LoVo (cell line): Measurements from ENCODE around the gene TRA2B.

Source experiments
- DNase-seq: peaks from one replicate; pipeline ENCODE4 v3.0.0-alpha.2; 2016; ENCODE audit warnings: low spot score

Gene TRA2B

GRCh38 chr3:185950728-185951127, 12.9 kb upstream of the TRA2B start:
- peak; percentile 58 for DNase-seq

DNA sequence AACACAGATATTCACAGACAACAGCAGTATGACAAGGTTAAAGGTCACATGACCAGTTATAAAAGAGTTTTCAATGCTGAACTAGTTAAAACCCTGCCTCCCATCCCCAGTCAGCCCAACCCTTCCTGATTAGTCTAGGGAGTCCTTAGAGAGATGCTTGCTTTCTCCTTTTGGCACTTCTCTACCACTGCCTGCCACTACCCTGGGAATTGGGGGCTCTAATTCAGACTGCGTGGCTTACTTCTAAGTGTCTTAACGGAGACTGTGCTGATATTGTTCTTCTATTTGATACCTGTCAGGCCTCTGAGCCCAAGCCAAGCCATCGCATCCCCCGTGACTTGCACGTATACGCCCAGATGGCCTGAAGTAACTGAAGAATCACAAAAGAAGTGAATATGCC, 11.7 kb upstream of the TRA2B start:
- DNase-seq: no peak

DNA sequence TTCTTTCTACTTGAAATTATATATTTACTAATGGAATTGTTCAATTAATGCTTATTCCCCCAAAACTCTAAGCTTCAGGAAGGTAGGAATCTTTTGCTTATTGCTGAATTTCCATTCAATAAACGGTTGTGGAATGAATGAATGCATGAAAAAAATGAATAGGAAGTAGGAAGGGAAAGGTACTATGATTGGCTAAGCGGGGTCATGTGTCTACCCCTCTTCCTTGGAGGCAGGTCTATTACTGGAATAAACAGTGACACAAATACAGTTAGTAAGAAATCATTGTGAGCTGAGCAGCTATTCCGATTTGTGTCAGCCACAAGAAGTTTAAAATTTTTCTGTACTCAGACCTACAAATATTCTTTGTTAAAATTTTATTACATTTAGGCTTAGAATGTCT, 10.5 kb upstream of the TRA2B start:
- no peak for DNase-seq

- DNase-seq: no peak
These were observed 5.9 kb upstream of the TRA2B start for GRCh38 chr3:185943760-185944106.

DNA sequence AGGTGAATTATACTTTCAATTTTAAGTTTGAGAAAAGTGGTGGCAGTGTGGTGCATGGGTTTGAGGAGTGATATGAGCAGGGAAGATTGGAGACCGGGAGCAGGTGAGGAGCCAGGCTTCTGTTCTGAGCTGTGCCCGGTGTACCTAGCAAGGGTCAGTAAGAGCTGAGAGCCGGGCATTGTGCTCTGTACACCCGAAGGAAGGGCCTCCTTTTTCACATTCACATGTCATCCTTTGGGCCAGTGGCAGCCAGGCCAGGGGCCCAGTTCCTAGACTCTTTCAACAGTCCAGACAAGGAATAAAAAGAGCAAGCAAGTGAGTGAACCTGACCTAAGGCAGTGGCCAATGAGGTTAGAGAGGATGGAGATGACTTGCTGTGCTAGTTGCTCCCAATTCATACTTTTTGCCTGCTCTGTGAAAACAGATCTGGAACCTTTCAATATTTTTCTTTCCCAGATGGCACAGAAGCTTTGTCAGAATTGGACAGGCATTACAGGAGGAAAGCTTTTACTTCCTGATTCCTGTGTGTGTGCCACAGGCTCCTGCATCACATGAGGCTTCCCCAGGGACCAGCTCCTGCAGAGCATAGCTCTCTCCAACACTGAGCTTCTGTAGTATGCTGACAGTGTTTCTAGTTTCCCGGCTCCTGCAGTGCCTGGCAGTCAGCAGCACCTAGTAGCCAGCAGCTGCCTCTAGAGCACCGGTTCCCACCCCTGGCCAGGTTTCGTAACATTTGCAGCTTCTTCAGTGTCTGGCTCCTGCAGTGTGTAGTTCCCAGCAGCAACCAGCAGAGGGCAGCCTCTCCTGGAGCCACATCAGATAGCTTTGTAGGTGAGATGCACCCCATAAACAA, 5.3 kb upstream of the TRA2B start:
- DNase-seq: peak; percentile 82

GRCh38 chr3:185942396-185942795, 4.6 kb upstream of the TRA2B start:
- no peak for DNase-seq

DNA sequence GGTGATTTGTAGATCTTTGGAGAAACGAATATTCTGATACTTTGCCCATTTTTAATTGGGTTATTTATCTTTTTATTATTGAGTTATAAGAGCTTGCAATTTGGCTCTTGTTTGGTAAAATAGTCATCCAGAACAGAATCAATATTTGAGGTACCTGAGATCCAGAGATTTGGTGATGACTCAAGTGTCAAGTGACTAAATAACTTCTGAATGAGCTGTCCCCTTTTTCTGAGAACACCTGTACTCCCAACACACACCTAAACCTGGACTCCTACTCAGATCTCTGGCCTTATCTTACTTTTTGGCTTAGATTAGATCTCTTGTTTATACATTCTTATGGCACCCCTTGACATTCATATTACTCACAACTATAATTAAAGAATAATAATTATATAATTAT, 3.1 kb upstream of the TRA2B start:
- peak; percentile 69 for DNase-seq

- no peak for DNase-seq
These were observed 1.9 kb upstream of the TRA2B start for GRCh38 chr3:185939721-185940120.

GRCh38 chr3:185936814-185937688, 763 bp downstream of the TRA2B start:
- DNase-seq: peak; percentile 88

GRCh38 chr3:185936273-185936629, 1.6 kb downstream of the TRA2B start:
- DNase-seq: no peak

DNA sequence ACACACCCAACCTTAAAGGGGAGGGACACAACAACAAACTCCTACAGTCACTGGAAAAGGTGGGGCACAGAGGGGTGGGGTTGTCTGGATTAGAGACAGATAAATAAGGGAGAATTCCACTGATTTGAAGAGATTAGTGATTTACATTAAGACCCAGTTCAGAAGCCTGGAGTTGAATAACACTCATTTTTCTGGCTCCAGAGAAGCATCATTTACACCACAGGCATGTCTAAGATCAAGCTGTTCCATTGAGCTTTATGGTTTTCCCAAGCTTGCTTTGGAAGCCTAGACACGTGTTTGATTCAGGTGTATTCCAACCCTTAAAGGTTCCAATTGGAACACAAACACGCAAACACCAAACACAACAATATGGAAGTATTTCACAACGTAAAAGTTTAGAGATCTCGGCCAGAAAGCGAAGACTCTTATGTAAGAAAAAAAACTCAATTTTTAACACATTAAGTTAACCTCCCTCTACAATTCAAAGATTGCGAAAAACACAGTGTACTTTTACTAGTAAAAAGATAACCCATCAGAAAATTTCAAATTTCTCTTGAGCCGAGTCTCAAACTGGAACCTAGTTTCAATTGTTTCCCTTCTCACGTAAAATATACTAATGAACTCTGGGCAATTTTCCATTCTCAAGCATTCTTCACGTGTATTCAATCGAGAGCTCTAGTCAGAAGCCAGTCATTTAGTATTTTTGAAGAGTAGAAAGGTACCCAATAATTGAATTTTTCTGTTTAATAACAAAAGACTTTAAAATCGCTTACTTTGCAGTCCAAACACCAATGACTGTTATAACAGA, 2.1 kb downstream of the TRA2B start:
- DNase-seq: no peak

GRCh38 chr3:185934767-185935464, 2.9 kb downstream of the TRA2B start:
- no peak for DNase-seq

DNA sequence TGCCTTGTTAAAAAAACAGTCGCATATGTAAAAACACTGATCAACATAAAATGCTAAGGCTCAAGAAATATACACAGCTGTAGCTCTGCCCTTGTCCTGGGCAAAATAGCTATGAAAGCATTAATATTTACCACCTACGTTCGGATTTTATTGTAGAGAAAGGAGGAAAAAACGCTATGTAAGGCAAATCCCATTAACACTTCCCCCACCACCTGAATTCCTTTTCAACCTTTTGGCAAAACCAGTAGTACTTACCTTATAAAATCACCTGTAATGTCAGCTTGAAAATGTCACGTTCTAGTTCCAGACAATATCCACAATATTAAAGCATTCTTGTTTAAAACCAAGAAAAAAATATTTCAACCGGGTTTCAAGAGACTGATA, 3.6 kb downstream of the TRA2B start:
- DNase-seq: no peak

DNA sequence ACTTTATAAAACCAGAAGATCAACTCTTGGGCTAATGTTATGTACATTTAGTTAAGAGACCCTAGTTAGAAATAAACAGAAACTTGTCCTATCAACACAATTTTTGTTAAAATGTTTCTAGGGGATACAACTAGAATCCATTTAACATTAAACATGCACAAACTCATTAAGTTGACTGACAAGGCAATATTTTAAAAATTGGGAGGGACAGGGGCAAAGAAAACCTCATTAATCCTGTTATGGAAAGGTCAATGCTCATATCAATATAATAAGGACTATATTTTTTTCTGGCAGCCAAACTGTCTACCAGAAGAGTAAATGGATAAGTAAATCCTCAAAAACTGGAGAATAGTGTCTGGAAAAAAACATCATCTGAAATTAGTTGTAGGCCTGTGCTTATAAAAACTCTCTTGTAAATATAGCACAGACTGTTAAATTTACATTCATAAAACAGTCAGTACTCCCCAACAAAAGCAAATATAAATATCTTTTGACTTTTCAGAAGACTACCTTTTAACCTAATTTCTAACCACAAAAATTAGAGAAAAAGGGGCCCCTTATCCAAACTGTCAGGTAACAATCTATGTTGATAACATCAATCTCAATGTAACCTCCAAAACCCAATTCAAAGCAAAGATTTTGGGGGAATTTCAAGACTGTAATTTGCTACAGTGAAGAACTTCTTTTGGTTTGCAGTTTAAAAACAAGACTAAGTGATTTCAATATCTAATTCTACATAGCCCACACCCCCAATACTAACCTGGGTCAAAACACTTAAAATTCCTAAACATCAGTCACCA, 4.2 kb downstream of the TRA2B start:
- no peak for DNase-seq

DNA sequence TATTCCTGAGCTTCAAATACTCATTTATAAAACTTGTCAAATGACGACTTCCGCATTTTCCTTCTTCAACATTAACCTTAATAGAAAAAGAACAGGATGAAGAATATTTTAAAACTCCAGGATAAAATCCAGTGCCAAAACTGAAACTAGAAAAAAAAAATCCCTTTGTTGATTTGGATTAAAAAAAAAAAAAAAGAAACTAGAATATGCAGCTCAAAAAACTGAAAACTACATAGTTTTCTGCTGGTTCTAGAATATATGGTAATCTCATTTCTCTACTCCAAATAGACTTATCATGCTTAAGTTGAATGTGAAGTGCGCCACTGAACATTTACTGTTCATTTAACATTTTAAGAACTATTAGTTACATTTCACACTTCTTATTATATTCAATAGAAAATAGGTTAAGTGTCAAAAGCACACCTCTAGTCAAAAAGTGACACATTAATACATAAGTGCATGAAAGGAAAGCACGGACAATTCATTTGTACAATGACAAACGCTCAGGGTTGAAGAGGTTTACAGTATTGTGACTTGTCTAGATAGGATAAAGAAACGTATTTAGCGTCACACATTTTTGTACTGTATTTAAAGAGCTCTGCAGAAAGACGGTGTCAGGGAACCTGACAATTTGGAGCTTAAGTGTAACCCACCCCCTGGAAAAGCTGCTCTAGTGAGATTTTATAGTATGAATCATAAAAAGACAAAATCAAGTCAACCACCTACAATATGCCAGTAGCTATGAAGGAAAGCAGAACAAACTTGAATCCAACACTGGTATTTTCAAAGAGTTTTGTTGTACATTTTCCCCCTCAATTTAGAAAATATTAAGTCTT, 5.8 kb downstream of the TRA2B start:
- no peak for DNase-seq

DNA sequence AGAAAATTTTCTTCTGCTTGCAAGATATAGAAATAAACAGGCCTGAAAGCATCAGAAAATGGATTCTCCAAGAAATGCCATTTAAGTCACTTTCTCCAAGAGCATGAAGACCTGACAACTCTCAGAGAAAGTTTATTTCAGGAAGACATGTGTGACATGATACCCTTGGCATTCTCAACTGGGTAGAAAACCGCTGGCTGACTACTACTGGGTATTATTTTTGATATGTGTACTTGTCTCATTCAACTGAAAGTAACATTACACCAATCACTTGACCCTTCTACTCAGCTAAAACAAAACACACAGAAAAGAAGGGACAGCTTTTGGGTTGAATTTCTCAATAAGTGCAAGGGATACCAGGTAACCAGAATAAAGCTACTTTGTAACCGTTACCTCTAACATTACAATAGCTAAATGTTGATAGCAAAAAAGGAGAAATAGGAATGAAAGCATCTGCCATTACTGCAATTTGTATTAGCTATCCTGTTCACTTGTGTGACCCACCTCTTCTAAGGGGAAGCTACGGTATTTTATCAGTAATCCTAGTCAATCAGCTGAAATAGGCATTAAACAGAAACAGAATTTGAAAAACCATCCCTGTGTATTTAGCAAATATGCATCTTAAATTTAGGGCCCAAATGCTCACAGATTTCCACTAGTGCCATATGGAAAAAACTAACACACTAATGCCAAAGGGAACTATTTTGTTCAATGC, 7.3 kb downstream of the TRA2B start:
- no peak for DNase-seq

GRCh38 chr3:185929192-185930151, 8.3 kb downstream of the TRA2B start:
- DNase-seq: no peak

- DNase-seq: no peak
These were observed 9.3 kb downstream of the TRA2B start for GRCh38 chr3:185928496-185928895.
